Measurements from ENCODE around the gene CETP.
"Not testable (repeated sequence)": the region's sequence is repeated elsewhere in the genome, so short reads cannot be mapped to it uniquely, and the experiment has no call there.

The CETP gene

GRCh38 chr16:56983211-56983751 is 21.5 kb downstream of the CETP start:
- Histone ChIP-seq H3K27me3 (ENCODE audit: insufficient read depth, low read length) (no peaks in the 10 kb centered on the region), H2AFZ (ENCODE audit: low read length, unreplicated experiment) (no peak overlapping the region), H3K27ac (ENCODE audit: low read depth, low read length) (no peak overlapping the region), H3K36me3 (ENCODE audit: insufficient read depth, low read length) (no peaks in the 10 kb centered on the region), H3K79me2 (ENCODE audit: control insufficient read depth, insufficient read depth, low read length, unreplicated experiment) (peaks cover 23% of the 10 kb centered on the region), H3K4me1 (ENCODE audit: control insufficient read depth, insufficient read depth, low read length, unreplicated experiment) (peaks cover 24% of the 10 kb centered on the region), H3K4me3 (ENCODE audit: low read depth, low read length) (no peak overlapping the region)

GRCh38 chr16:56984639-56985038 is 22.9 kb downstream of the CETP start:
- Histone ChIP-seq H3K4me1 (ENCODE audit: control insufficient read depth, insufficient read depth, low read length, unreplicated experiment) (peaks cover 27% of the 10 kb centered on the region), H3K36me3 (ENCODE audit: insufficient read depth, low read length) (no peaks in the 10 kb centered on the region), H3K4me3 (ENCODE audit: low read depth, low read length) (no peak overlapping the region), H3K27ac (ENCODE audit: low read depth, low read length) (no peak overlapping the region), H3K27me3 (ENCODE audit: insufficient read depth, low read length) (no peaks in the 10 kb centered on the region), H3K79me2 (ENCODE audit: control insufficient read depth, insufficient read depth, low read length, unreplicated experiment) (peaks cover 34% of the 10 kb centered on the region), H2AFZ (ENCODE audit: low read length, unreplicated experiment) (no peak overlapping the region)

GRCh38 chr16:56985288-56985961 is 23.7 kb downstream of the CETP start:
- Histone ChIP-seq H3K36me3 (ENCODE audit: insufficient read depth, low read length) (no peaks in the 10 kb centered on the region), H3K79me2 (ENCODE audit: control insufficient read depth, insufficient read depth, low read length, unreplicated experiment) (peaks cover 41% of the 10 kb centered on the region), H3K27ac (ENCODE audit: low read depth, low read length) (peak overlapping the region; percentile 47), H3K4me3 (ENCODE audit: low read depth, low read length) (peak overlapping the region; percentile 39; the same call in 1 of the 2 replicates), H3K4me1 (ENCODE audit: control insufficient read depth, insufficient read depth, low read length, unreplicated experiment) (peaks cover 27% of the 10 kb centered on the region), H3K27me3 (ENCODE audit: insufficient read depth, low read length) (no peaks in the 10 kb centered on the region), H2AFZ (ENCODE audit: low read length, unreplicated experiment) (no peak overlapping the region)

- Histone ChIP-seq H3K27ac (ENCODE audit: low read depth, low read length) (peak overlapping the region; percentile 47), H3K27me3 (ENCODE audit: insufficient read depth, low read length) (no peaks in the 10 kb centered on the region), H2AFZ (ENCODE audit: low read length, unreplicated experiment) (no peak overlapping the region), H3K4me1 (ENCODE audit: control insufficient read depth, insufficient read depth, low read length, unreplicated experiment) (peaks cover 33% of the 10 kb centered on the region), H3K4me3 (ENCODE audit: low read depth, low read length) (peak overlapping the region; percentile 3; the same call in 1 of the 2 replicates), H3K36me3 (ENCODE audit: insufficient read depth, low read length) (no peaks in the 10 kb centered on the region), H3K79me2 (ENCODE audit: control insufficient read depth, insufficient read depth, low read length, unreplicated experiment) (peaks cover 47% of the 10 kb centered on the region)
Observed at GRCh38 chr16:56985962-56986360, 24.2 kb downstream of the CETP start.

- H3K27ac ChIP-seq (ENCODE audit: low read depth, low read length) = peak overlapping the region; percentile 47
- no peak overlapping the region for H2AFZ ChIP-seq (ENCODE audit: low read length, unreplicated experiment)
- H3K79me2 ChIP-seq (ENCODE audit: control insufficient read depth, insufficient read depth, low read length, unreplicated experiment) = peaks cover 49% of the 10 kb centered on the region
- no peaks in the 10 kb centered on the region for H3K27me3 ChIP-seq (ENCODE audit: insufficient read depth, low read length)
- H3K4me3 ChIP-seq (ENCODE audit: low read depth, low read length) = no peak overlapping the region
- no peaks in the 10 kb centered on the region for H3K36me3 ChIP-seq (ENCODE audit: insufficient read depth, low read length)
- peaks cover 35% of the 10 kb centered on the region for H3K4me1 ChIP-seq (ENCODE audit: control insufficient read depth, insufficient read depth, low read length, unreplicated experiment)
Observed at GRCh38 chr16:56986361-56986760, 24.6 kb downstream of the CETP start.

GRCh38 chr16:56986908-56987307 is 25.2 kb downstream of the CETP start:
- not testable (repeated sequence) for H3K4me3 ChIP-seq (ENCODE audit: low read depth, low read length); H3K27me3 ChIP-seq (ENCODE audit: insufficient read depth, low read length); H3K36me3 ChIP-seq (ENCODE audit: insufficient read depth, low read length); H3K27ac ChIP-seq (ENCODE audit: low read depth, low read length); H2AFZ ChIP-seq (ENCODE audit: low read length, unreplicated experiment)
- H3K79me2 ChIP-seq (ENCODE audit: control insufficient read depth, insufficient read depth, low read length, unreplicated experiment) = peaks cover 54% of the 10 kb centered on the region
- H3K4me1 ChIP-seq (ENCODE audit: control insufficient read depth, insufficient read depth, low read length, unreplicated experiment) = peaks cover 39% of the 10 kb centered on the region

GRCh38 chr16:56987692-56988091 is 25.9 kb downstream of the CETP start:
- Histone ChIP-seq H3K27ac (ENCODE audit: low read depth, low read length) (no peak overlapping the region), H3K36me3 (ENCODE audit: insufficient read depth, low read length) (no peaks in the 10 kb centered on the region), H3K4me1 (ENCODE audit: control insufficient read depth, insufficient read depth, low read length, unreplicated experiment) (peaks cover 41% of the 10 kb centered on the region), H3K4me3 (ENCODE audit: low read depth, low read length) (peak overlapping the region; percentile 87), H3K79me2 (ENCODE audit: control insufficient read depth, insufficient read depth, low read length, unreplicated experiment) (peaks cover 62% of the 10 kb centered on the region), H2AFZ (ENCODE audit: low read length, unreplicated experiment) (no peak overlapping the region), H3K27me3 (ENCODE audit: insufficient read depth, low read length) (no peaks in the 10 kb centered on the region)

GRCh38 chr16:56988161-56988947 is 26.6 kb downstream of the CETP start:
- H3K36me3 ChIP-seq (ENCODE audit: insufficient read depth, low read length) = no peaks in the 10 kb centered on the region
- H3K79me2 ChIP-seq (ENCODE audit: control insufficient read depth, insufficient read depth, low read length, unreplicated experiment) = peaks cover 68% of the 10 kb centered on the region
- H3K27me3 ChIP-seq (ENCODE audit: insufficient read depth, low read length) = no peaks in the 10 kb centered on the region
- peak overlapping the region; percentile 66 for H3K27ac ChIP-seq (ENCODE audit: low read depth, low read length)
- peaks cover 46% of the 10 kb centered on the region for H3K4me1 ChIP-seq (ENCODE audit: control insufficient read depth, insufficient read depth, low read length, unreplicated experiment)
- H2AFZ ChIP-seq (ENCODE audit: low read length, unreplicated experiment) = peak overlapping the region; percentile 34
- H3K4me3 ChIP-seq (ENCODE audit: low read depth, low read length) = peak overlapping the region; percentile 87

GRCh38 chr16:56988948-56989945 is 27.5 kb downstream of the CETP start, which contains the start of gene NLRC5:
TSS of gene NLRC5 (plus strand) at chr16:56989557. CDS start at chr16:57020713, 31,156 bp downstream.
- H3K27me3 ChIP-seq (ENCODE audit: insufficient read depth, low read length) = no peaks in the 10 kb centered on the region
- H3K4me3 ChIP-seq (ENCODE audit: low read depth, low read length) = peak within 1 kb of the TSS; percentile 87
- peak within 1 kb of the TSS; percentile 66 for H3K27ac ChIP-seq (ENCODE audit: low read depth, low read length)
- H3K4me1 ChIP-seq (ENCODE audit: control insufficient read depth, insufficient read depth, low read length, unreplicated experiment) = peaks cover 54% of the 10 kb centered on the region
- peak within 1 kb of the TSS; percentile 34 for H2AFZ ChIP-seq (ENCODE audit: low read length, unreplicated experiment)
- H3K79me2 ChIP-seq (ENCODE audit: control insufficient read depth, insufficient read depth, low read length, unreplicated experiment) = peaks cover 74% of the 10 kb centered on the region
- H3K36me3 ChIP-seq (ENCODE audit: insufficient read depth, low read length) = no peaks in the 10 kb centered on the region

GRCh38 chr16:56989988-56990387 is 28.2 kb downstream of the CETP start:
- H3K4me1 ChIP-seq (ENCODE audit: control insufficient read depth, insufficient read depth, low read length, unreplicated experiment) = peaks cover 52% of the 10 kb centered on the region
- H3K27ac ChIP-seq (ENCODE audit: low read depth, low read length) = peak overlapping the region; percentile 66
- peaks cover 77% of the 10 kb centered on the region for H3K79me2 ChIP-seq (ENCODE audit: control insufficient read depth, insufficient read depth, low read length, unreplicated experiment)
- no peaks in the 10 kb centered on the region for H3K36me3 ChIP-seq (ENCODE audit: insufficient read depth, low read length)
- H3K27me3 ChIP-seq (ENCODE audit: insufficient read depth, low read length) = no peaks in the 10 kb centered on the region
- H3K4me3 ChIP-seq (ENCODE audit: low read depth, low read length) = peak overlapping the region; percentile 87
- H2AFZ ChIP-seq (ENCODE audit: low read length, unreplicated experiment) = peak overlapping the region; percentile 18
